HG03095 (cell line): ENCODE data around the gene KRTAP10-2.
"Not testable (repeated sequence)": the region's sequence is repeated elsewhere in the genome, so short reads cannot be mapped to it uniquely, and the experiment has no call there.

ENCODE experiments used
- ATAC-seq: cut with Tn5 transposase; IDR thresholded peaks from one replicate; pipeline ENCODE4 v1.9.1; 2021; ENCODE audit warnings: moderate library complexity; ENCODE audit not compliant: unreplicated experiment

The KRTAP10-2 gene

GRCh38 chr21:44583089-44583799, 31.9 kb upstream of the KRTAP10-2 start:
- ATAC-seq = no peak

DNA sequence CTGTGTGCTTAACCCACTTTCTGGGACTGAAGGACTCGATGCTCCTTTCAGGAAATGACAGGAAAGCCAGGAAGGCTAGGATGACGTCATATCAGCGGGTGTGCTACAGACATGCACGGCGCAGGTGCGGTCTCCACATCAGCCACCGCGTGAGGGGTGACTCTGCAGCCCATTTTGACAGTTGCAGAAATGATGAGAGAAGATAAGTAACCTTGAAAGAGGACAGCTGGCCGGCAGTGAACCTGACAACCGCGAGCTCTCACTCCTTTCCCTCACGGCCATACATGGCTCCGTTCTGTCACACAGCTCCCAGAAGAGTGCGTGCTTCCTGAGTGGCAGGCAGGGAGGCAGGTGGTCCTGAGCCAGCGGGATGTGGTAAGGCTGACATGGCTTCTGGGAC, 30.8 kb upstream of the KRTAP10-2 start:
- ATAC-seq = no peak

DNA sequence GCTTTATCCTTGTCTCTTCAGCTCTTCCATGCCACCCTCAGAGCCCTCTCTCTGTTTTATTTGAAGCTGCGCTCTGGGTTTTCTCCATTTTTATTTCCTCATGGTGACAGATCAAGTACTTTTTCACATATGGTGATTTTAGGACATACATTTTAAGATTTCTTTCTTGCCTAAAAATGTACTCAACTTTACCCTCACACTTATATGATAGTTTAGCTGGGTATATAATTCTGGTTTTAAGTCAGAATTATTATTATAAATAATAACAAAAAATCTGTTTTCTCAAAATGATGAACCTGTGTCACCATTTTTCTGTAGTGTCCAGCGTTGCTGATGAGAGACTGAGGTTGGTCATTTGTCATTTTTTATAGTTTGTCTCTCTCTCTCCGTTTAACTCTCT, 29.9 kb upstream of the KRTAP10-2 start:
- ATAC-seq = no peak

DNA sequence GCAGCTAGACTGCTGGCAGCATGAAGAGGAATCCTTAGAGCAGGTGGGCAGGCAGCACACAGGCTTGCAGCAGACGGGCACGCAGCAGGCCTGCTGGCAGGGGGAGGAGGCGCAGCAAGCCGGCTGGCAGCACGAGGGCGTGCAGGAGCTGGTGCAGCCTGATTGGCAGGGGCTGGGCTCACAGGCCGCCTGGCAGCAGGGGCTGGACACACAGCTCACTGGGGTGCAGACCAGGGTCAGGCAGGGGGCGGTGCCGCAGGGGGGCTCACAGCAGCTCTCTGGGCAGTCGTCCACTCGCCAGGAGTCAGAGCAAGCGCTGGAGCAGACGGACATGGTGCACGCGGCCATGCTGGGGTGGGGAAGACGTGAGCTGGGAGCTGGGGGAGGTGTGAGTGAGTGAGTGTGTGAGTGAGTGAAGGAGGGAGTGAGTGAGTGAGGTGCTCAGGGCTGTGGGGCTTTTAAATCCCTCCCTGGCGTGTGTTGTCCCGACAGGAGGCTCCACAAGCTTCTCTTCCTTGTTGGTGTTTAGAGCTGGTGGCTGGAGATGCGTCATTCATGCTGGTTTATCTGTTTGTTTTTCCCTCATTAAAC, 29.0 kb upstream of the KRTAP10-2 start, which contains the start of gene KRTAP10-5:
Gene KRTAP10-5 (minus strand): TSS at position 374 of the 591 bp plus-strand sequence. CDS start 26 bp downstream, at position 348.
- not testable (repeated sequence) for ATAC-seq

- no peak for ATAC-seq
Measured at GRCh38 chr21:44579833-44580144, 28.5 kb upstream of the KRTAP10-2 start.

DNA sequence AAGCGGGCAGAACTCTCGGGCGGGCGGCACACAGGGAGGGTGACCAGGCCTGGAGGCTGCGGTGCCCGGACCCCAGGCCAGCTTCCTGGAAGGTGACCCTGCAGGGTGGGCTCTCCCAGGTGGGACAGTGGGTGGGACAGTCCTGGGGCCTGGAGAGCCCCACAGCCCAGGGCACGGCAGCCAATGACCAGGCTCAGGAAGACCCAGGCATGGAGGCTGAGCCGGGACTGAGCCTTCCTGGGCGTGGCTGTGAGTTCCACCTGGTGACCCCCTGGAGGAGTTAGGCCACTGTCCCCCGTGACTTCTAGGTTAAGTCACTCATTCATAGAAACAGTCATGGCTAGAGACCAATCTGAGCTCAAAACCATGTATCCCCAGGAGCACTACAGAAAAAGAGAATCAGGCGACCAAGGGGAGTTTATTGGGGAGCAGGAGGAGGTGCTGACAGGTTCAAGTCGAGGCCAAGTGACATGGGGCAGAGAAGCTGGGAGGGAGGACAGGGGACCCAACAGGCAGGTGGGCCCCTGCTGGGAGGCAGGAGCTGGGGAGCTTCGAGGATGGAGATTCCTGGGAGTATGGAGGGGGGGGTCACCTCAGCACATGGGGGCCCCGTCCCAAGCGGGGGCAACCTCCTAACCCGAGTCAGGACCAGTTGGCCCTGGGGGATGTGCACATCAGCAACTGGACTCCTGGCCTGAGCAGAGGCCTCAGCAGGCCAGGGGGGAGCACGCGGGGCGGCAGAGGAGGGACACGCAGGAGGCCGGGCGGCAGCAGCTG, 27.9 kb upstream of the KRTAP10-2 start:
- no peak for ATAC-seq

DNA sequence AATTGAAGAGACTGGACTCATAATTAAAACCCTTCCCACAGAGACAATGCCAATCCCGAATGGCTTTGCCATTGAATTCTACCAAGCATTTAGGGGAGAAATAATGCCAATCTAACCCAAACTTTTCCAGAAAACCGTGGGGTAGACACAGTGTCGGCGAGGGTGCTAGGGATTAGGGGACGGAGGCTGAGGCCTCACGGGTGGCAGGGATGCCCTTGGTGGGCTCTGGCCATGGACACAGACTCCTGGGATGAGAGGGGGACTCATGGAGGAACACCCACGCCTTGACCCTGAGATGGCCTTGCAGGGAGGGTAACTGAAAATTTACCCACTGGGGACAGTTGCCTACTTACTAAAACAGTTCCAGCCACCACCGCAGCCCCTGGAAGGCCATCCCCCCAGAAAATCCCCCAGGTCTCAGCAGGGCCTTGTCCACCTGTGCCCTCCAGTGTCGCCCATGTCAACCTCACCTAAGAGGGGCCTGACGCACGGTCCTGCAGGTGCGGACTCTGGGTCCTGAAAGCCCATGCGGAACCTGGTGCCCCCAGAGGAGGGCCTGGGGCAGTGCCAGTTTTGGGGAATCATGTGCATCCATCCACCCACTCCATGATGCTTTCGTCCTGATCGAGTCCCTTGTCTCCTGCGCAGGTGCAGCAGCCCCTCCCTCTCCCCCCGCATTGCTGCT, 27.2 kb upstream of the KRTAP10-2 start:
- no peak for ATAC-seq

- no peak for ATAC-seq
Measured at GRCh38 chr21:44576025-44576420, 24.7 kb upstream of the KRTAP10-2 start.

- ATAC-seq = no peak
Measured at GRCh38 chr21:44575307-44576024, 24.2 kb upstream of the KRTAP10-2 start.

DNA sequence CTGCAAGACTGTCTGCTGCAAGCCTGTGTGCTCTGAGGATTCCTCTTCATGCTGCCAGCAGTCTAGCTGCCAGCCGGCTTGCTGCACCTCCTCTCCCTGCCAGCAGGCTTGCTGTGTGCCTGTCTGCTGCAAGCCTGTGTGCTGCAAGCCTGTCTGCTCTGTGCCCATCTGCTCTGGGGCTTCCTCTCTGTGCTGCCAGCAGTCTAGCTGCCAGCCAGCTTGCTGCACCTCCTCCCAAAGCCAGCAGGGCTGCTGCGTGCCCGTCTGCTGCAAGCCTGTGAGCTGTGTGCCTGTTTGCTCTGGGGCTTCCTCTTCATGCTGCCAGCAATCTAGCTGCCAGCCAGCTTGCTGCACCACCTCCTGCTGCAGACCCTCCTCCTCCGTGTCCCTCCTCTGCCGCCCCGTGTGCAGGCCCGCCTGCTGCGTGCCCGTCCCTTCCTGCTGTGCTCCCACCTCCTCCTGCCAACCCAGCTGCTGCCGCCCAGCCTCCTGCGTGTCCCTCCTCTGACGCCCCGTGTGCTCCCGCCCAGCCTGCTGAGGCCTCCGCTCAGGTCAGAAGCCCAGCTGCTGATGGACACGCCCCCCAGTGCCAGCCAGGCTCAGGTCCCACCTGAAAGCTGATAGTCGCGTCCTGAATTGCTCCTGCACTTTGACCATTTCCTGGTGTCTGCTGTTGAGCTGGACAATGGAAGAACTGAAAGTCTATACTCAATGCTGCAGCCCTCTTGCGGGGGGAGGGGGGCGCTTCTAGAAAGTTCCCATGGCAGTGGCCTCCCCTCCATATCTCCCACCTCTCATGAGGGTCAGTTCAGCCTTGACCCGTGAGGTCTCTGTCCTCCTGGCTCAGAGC, 23.4 kb upstream of the KRTAP10-2 start:
- ATAC-seq = no peak

DNA sequence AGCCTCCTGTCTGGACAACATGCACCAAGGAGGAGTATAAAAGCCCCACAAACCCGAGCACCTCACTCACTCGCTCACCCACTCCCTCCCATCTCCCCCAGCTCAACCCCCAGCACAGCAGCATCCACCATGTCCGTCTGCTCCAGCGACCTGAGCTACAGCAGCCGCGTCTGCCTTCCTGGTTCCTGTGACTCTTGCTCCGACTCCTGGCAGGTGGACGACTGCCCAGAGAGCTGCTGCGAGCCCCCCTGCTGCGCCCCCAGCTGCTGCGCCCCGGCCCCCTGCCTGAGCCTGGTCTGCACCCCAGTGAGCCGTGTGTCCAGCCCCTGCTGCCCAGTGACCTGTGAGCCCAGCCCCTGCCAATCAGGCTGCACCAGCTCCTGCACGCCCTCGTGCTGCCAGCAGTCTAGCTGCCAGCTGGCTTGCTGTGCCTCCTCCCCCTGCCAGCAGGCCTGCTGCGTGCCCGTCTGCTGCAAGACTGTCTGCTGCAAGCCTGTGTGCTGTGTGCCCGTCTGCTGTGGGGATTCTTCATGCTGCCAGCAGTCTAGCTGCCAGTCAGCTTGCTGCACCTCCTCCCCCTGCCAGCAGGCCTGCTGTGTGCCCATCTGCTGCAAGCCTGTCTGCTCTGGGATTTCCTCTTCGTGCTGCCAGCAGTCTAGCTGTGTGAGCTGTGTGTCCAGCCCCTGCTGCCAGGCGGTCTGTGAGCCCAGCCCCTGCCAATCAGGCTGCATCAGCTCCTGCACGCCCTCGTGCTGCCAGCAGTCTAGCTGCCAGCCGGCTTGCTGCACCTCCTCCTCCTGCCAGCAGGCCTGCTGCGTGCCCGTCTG, 22.5 kb upstream of the KRTAP10-2 start, which contains the start of gene KRTAP10-4:
Gene KRTAP10-4 (plus strand): TSS at position 100 of the 827 bp plus-strand sequence. CDS start 30 bp downstream, at position 130.
- ATAC-seq = not testable (repeated sequence)

DNA sequence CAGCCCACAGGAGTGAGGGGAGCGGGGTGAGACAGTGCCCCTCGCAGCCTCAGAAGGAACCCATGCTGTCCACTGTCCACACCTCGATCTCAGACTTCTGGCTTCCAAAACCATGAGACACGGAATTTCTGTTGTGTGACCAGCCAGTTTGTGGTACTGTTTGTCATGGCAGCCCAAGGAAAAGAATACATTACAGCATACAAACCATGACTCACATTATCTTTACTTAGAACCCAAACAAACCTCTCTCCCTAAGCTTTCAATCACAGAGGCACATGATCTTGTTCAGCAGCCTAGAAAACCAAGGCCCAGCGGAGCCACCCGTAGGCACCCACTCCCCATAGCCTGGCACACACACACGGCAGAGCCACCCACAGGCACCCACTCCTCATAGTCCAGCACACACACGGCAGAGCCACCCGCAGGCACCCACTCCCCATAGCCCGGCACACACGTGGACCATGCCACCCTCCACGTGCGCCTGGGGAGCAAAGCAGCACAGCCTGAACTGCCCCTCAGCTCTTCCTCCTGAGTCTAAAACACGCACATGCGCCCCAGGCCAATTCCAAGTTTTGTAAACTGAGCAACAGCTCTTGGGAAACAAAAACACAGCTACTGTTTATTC, 21.8 kb upstream of the KRTAP10-2 start:
- ATAC-seq = no peak

DNA sequence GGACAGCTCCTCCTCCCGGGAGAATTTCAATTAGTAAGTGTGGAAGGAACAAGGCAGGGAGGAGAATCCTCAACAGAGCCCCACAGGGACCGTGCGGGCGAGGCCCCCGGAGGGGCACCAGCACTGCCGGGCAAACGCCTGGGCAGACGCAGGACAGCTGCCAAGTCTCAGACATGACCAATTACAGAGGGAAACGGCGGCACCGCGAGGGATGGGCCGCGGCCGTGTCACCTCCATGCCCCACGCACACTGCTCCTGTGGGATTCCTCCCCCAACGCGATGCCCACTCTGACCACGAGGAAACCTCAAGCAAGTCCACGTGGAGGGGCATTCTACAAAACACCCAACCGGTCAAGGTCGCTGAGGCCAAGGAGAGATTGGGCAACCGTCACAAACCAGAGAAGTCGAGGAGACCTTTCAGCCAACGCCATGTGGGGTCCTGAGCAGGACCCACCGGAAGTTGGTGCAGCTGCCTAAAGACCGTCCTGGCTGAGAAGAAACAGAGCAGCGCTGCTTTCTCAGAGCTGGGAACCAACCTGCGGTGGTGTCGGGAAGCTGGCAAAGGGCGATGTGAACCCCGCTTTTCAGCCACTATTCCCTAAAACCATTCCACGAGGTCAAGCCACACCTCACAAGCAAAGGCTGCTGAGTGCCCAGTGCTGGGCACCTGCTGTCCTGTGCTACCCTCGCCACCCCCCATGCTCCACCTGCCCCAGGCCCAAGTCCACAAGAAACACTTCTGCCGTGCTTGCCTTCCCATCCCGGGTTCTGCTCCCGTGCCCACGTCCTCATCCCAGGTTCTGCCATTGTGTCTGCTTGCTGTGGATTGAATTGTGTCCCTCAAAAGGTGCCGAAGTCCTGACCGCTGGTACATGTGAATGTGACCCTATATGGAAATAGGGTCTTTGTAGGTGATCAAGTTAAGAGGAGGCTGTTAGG, 20.8 kb upstream of the KRTAP10-2 start:
- ATAC-seq = no peak

DNA sequence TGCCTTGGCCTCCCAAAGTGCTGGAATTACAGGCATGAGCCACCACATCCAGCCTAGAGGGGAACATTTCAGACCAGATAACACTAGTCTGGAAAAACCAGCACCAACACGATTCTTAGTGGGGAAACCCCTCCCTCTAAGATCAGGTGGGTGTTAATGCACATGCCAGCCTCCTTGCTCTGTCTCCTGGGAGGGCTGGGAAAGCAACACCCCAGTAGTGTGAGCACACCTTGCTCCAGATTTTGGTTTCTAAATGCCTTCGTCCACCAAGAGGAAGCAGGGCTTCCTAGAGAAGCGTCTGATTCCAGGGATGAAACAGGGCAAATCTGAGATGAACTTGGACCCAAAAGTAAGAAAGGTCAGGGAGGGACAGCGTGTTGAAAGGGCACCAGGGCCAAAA, 20.0 kb upstream of the KRTAP10-2 start:
- no peak for ATAC-seq

- ATAC-seq = no peak
Measured at GRCh38 chr21:44569861-44570517, 18.7 kb upstream of the KRTAP10-2 start.

- ATAC-seq = no peak
Measured at GRCh38 chr21:44568667-44569556, 17.6 kb upstream of the KRTAP10-2 start.
